ENCODE measurements around the gene ZCCHC7. TPM values are rescaled to one million over a fixed set of nuclear protein-coding genes. Genes with fewer than 3 reads are reported as not detected.

The ZCCHC7 gene
- total RNA-seq, 1 experiment from 2014 or later, result 31.2 TPM

- intact Hi-C loops (cut with micrococcal nuclease), result no loop called here
- CTCF ChIA-PET, result no interaction called here
Measured at GRCh38 chr9:37269221-37269620, 148.8 kb downstream of the ZCCHC7 start.

GRCh38 chr9:37271679-37272078, 151.3 kb downstream of the ZCCHC7 start:
- no peak overlapping the region for H2AFZ ChIP-seq (ENCODE audit: low read depth, low read length, poor library complexity, severe bottlenecking)
- POLR2A ChIA-PET, result no interaction called here
- no peak overlapping the region for H3K27ac ChIP-seq (ENCODE audit: low read depth, low read length)
- no peak overlapping the region for H3K4me3 ChIP-seq (replicated peaks in 1 of 2; ENCODE audit: low read depth in 1 of 2, low read length in 2 of 2)
- no peaks in the 10 kb centered on the region for H3K4me1 ChIP-seq (ENCODE audit: control insufficient read depth in 1 of 2, insufficient read depth in 2 of 2, low read length in 2 of 2)
- H3K27me3 ChIP-seq (ENCODE audit: insufficient read depth, low read length), result no peaks in the 10 kb centered on the region
- H3K9ac ChIP-seq (ENCODE audit: low read length), result no peak overlapping the region
- no TSS peak for BruUV-seq (replicated peaks)
- no peaks in the 10 kb centered on the region for H3K9me2 ChIP-seq (ENCODE audit: insufficient read depth)
- no peaks in the 10 kb centered on the region for H3K9me3 ChIP-seq (ENCODE audit: control insufficient read depth in 1 of 2, insufficient read depth in 1 of 2, low read depth in 1 of 2, low read length in 2 of 2)
- RAD21 ChIA-PET (ENCODE audit: low non-redundant PET in 1 of 2, low total read pairs in 2 of 2, uncharacterized antibody in 2 of 2, unreplicated experiment in 2 of 2), result no interaction called here
- DNase-seq (ENCODE audit: low read depth, low spot score), result no peak
- no peak for ATAC-seq
- CTCF ChIA-PET, result no interaction called here
- H3K79me2 ChIP-seq (ENCODE audit: insufficient read depth, low read length), result peaks cover 21% of the 10 kb centered on the region
- H3K36me3 ChIP-seq (ENCODE audit: control insufficient read depth in 1 of 2, insufficient read depth in 2 of 2, low read length in 2 of 2), result no peaks in the 10 kb centered on the region
- no peak overlapping the region for H3K4me2 ChIP-seq (ENCODE audit: low read length)
- no peak for TF ChIP-seq TCF7L2 (IDR thresholded peaks at IDR 0.05; ENCODE audit: borderline replicate concordance, extremely low read depth, insufficient read depth, insufficient read length)
- TF ChIP-seq JUND (IDR thresholded peaks at IDR 0.05), result no peak
- TF ChIP-seq SP1 (IDR thresholded peaks at IDR 0.05; ENCODE audit: low read depth), result no peak
- no peak for TF ChIP-seq ZFX (IDR thresholded peaks at IDR 0.05)
- no peaks in the 10 kb centered on the region for H4K20me1 ChIP-seq (ENCODE audit: insufficient read depth)
- intact Hi-C loops (cut with micrococcal nuclease), result no loop called here

More at GRCh38 chr9:37269221-37269620, 148.8 kb downstream of the ZCCHC7 start:
- H3K9me3 ChIP-seq (ENCODE audit: control insufficient read depth in 1 of 2, insufficient read depth in 1 of 2, low read depth in 1 of 2, low read length in 2 of 2), result no peaks in the 10 kb centered on the region
- H4K20me1 ChIP-seq (ENCODE audit: insufficient read depth), result 0 out of 2 replicates have a peak, but pooled peaks cover 4% of the 10 kb centered on the region
- H3K4me2 ChIP-seq (ENCODE audit: low read length), result no peak overlapping the region
- no peaks in the 10 kb centered on the region for H3K36me3 ChIP-seq (ENCODE audit: control insufficient read depth in 1 of 2, insufficient read depth in 2 of 2, low read length in 2 of 2)
- no peak overlapping the region for H3K27ac ChIP-seq (ENCODE audit: low read depth, low read length)
- peaks cover 8% of the 10 kb centered on the region; the same call in 1 of the 2 replicates for H3K79me2 ChIP-seq (ENCODE audit: insufficient read depth, low read length)
- no peak for DNase-seq (ENCODE audit: low read depth, low spot score)
- H3K4me1 ChIP-seq (ENCODE audit: control insufficient read depth in 1 of 2, insufficient read depth in 2 of 2, low read length in 2 of 2), result no peaks in the 10 kb centered on the region
- no peak for ATAC-seq
- TF ChIP-seq SIN3A (IDR thresholded peaks at IDR 0.05; ENCODE audit: low read depth) (no peak), TCF7L2 (IDR thresholded peaks at IDR 0.05; ENCODE audit: borderline replicate concordance, extremely low read depth, insufficient read depth, insufficient read length) (no peak), EZH2 (IDR thresholded peaks at IDR 0.05) (no peak)
- H3K9ac ChIP-seq (ENCODE audit: low read length), result no peak overlapping the region
- POLR2A ChIA-PET, result no interaction called here
- RAD21 ChIA-PET (ENCODE audit: low non-redundant PET in 1 of 2, low total read pairs in 2 of 2, uncharacterized antibody in 2 of 2, unreplicated experiment in 2 of 2), result no interaction called here
- no TSS peak for BruUV-seq (replicated peaks)
- no peaks in the 10 kb centered on the region for H3K27me3 ChIP-seq (ENCODE audit: insufficient read depth, low read length)
- H3K9me2 ChIP-seq (ENCODE audit: insufficient read depth), result no peaks in the 10 kb centered on the region
- no peak overlapping the region for H2AFZ ChIP-seq (ENCODE audit: low read depth, low read length, poor library complexity, severe bottlenecking)
- no peak overlapping the region for H3K4me3 ChIP-seq (replicated peaks in 1 of 2; ENCODE audit: low read depth in 1 of 2, low read length in 2 of 2)

Data from HCT116 (cell line).